DMS153 (cell line): ENCODE data around the gene HOOK2.
A peak's percentile ranks its signal among the peaks of the same experiment; 100 is the strongest.
"Not testable (repeated sequence)": the region's sequence is repeated elsewhere in the genome, so short reads cannot be mapped to it uniquely, and the experiment has no call there.

Experiments used
- DNase-seq: peaks from one replicate; lab custom pipeline; 2025; lab: John Stamatoyannopoulos, UW

HOOK2 gene

GRCh38 chr19:12774588-12775555 lies at the start of gene HOOK2:
TSS of gene HOOK2 (minus strand) at chr19:12775552. CDS start at chr19:12775449, 103 bp downstream.
- DNase-seq, result peak; percentile 95

GRCh38 chr19:12821761-12822160 lies 46.4 kb upstream of the HOOK2 start:
- no peak for DNase-seq

GRCh38 chr19:12817810-12818209 lies 42.5 kb upstream of the HOOK2 start:
- DNase-seq, result not testable (repeated sequence)

- not testable (repeated sequence) for DNase-seq
Observed at GRCh38 chr19:12817188-12817587, 41.8 kb upstream of the HOOK2 start.

- DNase-seq, result no peak
Observed at GRCh38 chr19:12815088-12815487, 39.7 kb upstream of the HOOK2 start.

- peak; percentile 78 for DNase-seq
Observed at GRCh38 chr19:12806242-12807081, 31.1 kb upstream of the HOOK2 start, which contains the start of gene RNASEH2A. TSS of gene RNASEH2A (plus strand) at chr19:12806584. CDS start at chr19:12806674, 90 bp downstream.

GRCh38 chr19:12804051-12804450 lies 28.7 kb upstream of the HOOK2 start:
- DNase-seq, result no peak

GRCh38 chr19:12802267-12803106 lies 27.1 kb upstream of the HOOK2 start:
- DNase-seq, result no peak

- DNase-seq, result peak; percentile 28
Observed at GRCh38 chr19:12801466-12802266, 26.3 kb upstream of the HOOK2 start, which contains the start of the genes PRDX2 and THSD8. TSS of gene PRDX2 (minus strand) at chr19:12801800. CDS start at chr19:12801261, 539 bp downstream. TSS of gene THSD8 (plus strand) at chr19:12802069. CDS start at chr19:12802072, 3 bp downstream.

GRCh38 chr19:12800923-12801465 lies 25.6 kb upstream of the HOOK2 start:
- DNase-seq, result no peak

GRCh38 chr19:12800466-12800770 lies 25.1 kb upstream of the HOOK2 start:
- no peak for DNase-seq

GRCh38 chr19:12799742-12800465 lies 24.6 kb upstream of the HOOK2 start:
- DNase-seq, result no peak

- DNase-seq, result not testable (repeated sequence)
Observed at GRCh38 chr19:12797607-12798006, 22.3 kb upstream of the HOOK2 start.

GRCh38 chr19:12797141-12797587 lies 21.8 kb upstream of the HOOK2 start:
- no peak for DNase-seq

- DNase-seq, result peak; percentile 54
Observed at GRCh38 chr19:12796146-12797071, 21.1 kb upstream of the HOOK2 start.

GRCh38 chr19:12794971-12795381 lies 19.6 kb upstream of the HOOK2 start:
- DNase-seq, result no peak

- DNase-seq, result no peak
Observed at GRCh38 chr19:12794196-12794941, 19.0 kb upstream of the HOOK2 start.
